Hypothalamus (tissue), 51 donors: ENCODE measurements around the gene STRIT1.
"Not testable (repeated sequence)": the region's sequence is repeated elsewhere in the genome, so short reads cannot be mapped to it uniquely, and the experiment has no call there.

Experiments used
- DNase-seq, 51 donors: peaks; one replicate each; lab custom pipeline; 2025; lab: John Stamatoyannopoulos, UW

STRIT1 gene

DNA sequence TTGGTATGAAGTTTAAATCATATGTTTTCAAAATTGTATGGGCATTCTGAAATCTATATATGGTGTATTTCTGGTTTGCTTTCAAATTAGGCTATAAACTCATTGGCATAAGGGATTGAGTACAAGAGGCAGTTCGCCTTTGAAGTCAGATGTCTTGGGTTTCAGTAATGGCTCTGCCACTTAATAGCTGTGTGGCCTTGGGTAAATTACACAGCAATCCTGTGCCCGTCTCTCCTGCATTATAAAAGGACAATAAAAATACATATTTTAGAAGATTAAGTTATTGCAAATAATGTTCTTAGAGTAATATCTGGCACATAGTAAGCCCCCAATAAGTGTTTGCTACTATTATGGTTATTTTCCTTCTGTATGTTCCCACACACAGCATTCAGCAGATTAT lies 20.4 kb upstream of the STRIT1 start:
- DNase-seq, result no peak

DNA sequence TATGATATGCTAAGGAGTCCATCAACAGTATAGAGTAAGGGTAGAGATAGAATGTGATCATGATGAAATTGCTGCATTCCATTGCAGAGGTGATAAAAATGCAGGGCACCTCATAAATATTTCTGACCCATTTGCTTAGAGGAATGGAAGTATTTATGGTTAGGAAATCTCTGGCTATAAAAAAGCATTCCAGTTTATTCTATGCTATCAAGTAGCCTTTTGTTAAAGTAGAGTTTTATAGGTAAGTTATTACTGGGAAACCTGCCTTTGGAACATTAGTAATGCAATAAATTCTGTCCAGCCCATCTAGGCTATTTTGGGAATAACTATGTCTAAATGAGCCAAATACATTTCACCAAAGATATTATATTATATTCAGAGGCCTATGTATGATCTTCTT lies 19.8 kb upstream of the STRIT1 start:
- DNase-seq, result no peak

DNA sequence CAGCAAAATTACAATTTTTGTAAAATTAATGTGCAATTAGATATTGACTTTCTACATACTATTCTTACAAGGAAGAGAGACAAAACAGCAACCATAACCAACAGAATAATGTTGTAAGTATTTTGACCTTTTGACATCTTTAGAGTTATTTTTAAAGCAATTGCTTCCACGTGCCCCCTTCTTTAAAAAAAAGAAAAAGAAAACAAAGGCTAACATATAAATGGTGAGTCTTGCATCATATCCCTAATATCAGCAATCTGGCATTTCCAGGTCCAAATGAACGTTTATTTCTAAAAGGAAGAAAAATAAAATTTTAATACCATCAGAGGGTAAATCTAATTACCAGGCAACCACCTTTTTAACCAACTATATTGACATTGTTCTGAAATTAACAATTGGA lies 19.3 kb upstream of the STRIT1 start:
- no peak for DNase-seq

DNA sequence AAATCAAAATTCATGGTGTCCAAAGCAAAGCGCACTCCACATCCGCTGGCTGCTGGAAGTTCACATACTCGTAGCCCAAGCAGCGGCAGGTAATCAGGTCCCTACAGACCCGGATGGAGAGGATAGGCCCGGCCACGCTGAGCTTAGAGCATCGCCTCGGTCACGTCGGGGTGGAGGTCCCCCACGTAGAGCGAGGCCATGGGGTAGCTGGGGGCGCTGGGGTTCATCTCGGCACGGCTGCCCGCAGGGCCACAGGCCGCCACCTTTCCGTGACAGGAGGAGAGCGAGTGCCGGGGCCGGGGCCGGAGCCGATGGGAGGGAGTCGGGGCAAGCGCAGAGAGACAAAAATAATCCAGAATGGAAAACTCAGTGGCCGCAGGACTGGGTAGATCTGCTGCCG lies 16.1 kb upstream of the STRIT1 start:
- DNase-seq, result no peak

DNA sequence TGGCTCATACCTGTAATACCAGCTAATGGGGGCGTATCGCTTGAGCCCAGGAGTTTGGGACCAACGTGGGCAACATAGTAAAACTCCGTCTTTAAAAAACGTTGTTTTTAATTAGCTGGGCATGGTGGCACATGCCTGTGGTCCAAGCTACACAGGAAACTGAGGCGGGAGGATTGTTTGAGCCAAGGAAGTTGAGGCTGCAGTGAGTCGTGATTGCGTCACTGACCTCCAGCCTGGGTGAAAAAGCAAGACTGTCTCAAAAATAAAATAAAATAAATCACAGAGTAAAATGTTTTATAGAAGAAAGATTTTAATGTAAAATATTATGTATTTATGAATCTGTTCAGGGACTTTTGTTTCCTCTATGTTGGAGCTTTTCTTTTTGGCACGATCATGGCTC lies 15.3 kb upstream of the STRIT1 start:
- DNase-seq, result no peak

DNA sequence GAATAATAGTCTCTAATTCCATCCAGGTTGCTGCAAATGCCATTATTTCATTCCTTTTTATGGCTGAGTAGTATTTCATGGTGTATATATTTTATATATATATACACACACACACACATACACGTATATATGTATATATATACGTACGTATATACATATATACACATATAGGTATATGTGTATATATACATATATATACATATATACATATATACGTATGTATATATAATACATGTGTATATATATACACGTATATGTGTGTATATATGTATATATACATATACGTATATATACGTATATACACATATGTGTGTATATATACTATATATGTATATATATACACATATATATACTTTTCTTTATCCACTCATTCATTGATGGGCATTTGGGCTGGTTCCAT lies 13.7 kb upstream of the STRIT1 start:
- DNase-seq, result no peak

DNA sequence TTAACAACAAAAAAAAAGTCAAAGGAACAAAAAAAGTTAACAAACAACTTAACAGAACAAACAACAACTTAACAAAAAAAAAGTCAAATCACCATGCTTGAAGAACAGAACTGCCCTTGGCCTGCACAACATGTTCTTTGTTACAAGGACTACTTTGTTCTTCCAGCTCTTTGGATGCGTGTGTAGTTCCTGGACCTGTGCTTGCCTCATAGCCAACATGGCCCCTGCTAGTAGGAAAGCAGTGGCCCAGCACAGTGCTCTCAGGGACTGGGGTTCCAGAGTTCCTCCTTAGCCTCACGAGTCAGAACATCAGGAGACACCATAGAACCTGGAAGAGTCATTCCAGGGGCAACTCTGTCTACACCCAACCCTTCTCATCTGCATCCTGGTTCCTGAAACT lies 10.9 kb upstream of the STRIT1 start:
- no peak for DNase-seq

DNA sequence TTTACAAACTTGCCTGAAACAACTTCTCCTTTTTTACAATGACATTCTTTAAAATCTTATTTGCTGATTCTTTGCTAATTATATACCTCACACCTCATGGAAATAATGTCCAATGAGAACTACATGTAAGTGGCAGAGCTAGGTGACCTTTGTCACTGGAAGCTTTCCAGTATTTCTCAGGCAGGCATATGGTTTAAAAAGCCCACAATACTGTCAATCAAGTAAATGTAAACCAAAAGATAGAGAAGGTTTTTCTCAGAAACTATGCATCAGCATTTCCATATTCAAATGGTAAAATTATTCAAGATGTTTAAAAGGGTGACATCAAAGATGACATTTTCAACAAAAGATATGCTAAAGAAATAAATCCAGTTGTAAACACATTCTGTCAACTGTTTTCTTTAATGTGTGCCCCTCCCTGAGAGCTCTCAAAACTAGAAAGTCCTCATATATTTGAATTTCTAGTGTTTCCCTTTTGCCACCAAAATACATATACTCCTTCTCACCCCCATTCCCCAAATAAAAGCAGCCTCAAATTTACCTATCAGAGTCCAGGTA lies 10.1 kb upstream of the STRIT1 start:
- no peak for DNase-seq

DNA sequence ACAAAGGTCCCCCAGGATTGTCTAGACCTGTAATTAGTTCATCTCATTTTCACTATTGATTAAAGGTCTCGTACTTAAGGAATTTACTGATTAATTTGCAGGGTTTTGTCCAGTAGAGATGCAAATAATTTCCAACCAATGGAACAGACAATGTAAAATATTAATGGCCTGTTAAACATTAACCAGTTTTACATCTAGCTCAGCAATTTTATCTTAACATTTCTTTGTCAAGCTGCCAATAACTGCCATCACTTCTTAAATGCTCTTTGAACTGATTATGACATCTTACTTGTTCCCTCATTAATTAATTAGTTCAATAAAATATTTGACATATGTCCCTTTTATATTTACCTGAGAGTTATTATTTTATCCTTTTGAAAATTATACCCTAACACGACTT lies 9.4 kb upstream of the STRIT1 start:
- DNase-seq, result no peak

DNA sequence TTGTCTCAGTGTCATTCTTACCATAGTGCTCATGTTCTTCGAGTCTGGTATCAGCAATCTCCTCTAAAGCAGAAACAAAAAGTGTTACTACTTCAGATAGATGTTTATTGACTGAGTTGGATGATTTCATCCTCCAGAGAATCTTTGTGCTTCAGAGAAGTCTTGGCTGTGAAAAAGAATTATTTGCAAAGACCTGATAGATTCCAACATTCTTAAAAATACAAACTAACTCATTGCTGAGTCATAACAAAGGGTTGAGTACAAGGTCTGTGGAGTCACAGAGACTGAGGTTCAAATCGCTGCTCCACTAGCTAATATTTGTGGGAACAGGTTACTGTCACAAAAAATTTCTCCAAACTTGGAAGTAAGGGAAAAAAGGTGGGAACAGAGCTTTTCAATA lies 9.0 kb upstream of the STRIT1 start:
- DNase-seq, result no peak

DNA sequence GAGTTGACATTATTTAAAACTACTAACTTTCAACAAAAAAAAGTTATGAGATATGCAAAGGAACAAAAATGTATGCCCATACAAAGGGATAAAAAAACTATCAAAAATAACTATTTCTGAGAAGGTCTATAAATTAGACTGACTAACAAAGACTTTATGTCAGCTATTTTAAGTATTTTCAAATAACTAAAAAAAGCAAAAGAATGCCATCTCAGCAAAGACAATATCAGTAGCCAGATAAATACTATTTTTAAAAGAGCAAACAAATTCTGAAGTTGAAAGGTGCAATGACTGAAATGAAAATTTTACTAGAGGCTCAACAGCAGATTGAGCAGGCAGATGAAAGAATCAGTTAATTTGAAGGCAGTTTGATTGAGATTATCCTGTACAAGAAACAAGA lies 3.6 kb upstream of the STRIT1 start:
- DNase-seq, result no peak

DNA sequence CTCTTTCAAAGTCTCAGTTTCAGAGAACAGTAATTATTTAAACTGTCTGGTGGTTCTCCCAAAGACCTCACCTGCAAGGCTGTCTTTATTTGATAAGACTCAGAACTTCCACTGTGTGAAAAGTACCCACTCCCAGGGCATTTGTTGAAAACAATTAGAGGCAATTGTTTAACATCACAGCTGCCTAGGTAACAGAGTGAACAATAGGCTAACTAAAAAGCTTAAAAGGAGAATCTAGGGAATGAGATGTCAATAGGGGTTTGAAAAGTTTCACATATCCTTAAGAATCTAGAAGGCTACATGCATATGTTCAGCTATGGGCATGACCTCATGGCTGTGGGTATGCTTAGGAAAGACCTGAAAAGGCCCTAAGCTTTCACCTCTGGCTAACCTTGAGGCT lies 2.9 kb upstream of the STRIT1 start:
- no peak for DNase-seq

DNA sequence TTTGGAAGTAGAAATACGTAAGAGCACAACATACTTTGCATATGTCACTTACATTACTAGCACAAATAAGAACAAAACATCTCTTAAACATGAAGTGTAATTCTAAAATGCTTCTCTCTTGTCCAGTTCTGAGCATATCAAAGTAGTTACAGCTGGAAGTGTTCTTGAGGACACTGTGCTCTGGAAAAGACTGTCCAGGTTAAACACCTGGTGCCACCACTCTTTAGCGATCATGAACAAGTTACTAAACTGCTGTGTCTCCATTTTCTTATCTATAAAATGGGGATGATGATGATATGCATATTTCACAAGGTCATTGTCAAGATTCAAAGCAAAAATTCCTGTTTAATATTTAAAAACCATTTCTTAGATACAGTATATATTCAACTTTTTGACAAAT lies 790 bp downstream of the STRIT1 start:
- DNase-seq, result no peak

DNA sequence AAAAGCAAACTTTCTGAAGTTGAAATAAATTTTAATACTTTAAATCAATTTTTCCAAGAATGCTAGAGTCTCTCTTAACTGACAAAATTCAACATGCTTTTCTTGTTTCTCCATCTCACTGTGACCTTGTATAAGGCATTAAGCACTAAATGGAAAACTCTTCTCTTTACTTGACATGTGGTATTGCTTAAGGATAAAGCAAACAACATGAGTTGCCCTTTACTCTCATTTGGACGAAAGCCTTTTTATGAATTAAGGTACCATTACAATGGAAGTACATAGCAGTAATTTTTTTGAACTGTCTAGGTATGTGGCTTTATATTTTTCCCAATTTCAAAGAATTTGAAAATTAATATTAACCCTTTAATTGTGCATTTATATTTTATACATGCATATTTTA lies 1.4 kb downstream of the STRIT1 start:
- no peak for DNase-seq

DNA sequence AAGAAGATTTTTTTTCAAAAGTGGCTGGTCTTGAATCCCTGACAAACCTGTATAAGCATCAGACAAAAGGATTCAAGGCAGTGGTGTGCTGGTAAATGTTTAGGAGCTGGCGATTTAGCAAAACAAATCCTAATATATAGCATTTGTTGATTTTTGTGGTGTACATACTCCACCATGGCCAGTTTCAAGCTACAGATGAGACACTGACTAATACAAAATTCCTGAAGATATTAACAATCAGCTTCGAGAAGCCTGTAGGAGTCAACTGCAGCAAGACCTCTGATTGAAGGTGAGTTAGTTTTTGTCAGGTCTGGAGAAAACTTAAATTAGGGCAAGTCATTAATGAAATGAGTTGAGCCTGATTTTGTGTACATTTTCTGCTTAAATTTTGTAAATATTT lies 6.7 kb downstream of the STRIT1 start:
- DNase-seq, result no peak

DNA sequence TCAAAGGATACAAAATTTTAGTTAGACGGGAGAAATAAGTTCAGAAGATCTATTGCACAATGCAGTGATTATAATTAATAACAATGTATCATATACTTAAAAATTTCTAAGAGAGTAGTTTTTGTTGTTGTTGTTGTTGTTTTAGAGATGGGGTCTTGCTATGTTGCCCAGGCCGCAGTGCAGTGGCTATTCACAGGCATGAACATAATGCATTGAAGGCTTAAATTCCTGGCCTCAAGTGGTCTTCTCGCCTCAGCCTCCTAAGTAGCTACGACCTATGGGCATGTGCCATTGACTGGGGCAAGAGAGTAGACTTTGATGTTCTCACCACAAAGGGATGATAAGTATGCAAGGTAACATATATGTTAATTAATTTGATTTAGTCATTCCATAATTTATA lies 7.5 kb downstream of the STRIT1 start:
- DNase-seq, result no peak

DNA sequence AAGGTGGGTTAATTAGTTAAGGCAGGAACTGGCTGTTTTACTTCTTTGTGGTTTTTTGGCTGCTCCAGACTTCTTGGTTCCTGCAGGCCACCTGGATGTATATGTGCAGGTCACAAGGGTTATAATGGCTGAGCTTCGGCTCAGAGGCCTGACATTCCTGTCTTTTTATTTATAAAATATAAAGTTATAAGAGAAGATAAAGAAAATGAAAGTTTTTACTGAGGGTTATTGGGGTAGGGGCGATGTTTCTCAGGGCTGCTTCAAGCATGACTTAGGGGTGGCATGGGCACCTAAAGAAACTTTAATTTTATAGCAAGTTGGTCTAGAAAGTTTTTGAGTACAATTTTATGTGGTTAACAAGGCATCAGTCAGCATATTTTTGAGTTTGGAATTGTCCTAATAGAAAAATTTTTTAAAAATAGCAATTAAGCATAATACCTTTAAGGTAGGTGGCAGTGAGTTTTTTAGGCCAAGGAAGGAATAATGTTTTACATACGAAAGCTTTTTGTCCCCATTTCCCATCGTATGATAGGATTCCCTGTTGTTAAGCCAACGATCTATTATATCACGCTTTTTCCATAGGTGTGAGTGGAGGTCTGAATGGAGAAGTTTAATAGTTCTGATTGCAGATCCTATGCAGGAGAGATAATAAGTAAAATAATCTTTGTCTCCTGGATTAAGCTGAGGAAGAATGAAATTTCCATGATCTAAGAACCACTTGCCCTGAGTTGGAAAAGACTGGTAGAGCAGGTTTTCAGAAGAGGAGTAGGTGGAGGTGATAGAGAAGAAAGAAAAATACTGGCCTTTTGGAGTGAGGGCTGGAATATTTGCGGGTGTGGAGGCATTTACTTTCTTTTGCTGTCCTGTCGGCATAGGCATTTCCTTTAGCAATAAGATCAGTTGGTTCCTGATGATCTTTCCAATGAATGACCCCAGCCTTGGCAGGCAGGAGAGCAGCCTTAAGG lies 10.1 kb downstream of the STRIT1 start:
- DNase-seq, result no peak

DNA sequence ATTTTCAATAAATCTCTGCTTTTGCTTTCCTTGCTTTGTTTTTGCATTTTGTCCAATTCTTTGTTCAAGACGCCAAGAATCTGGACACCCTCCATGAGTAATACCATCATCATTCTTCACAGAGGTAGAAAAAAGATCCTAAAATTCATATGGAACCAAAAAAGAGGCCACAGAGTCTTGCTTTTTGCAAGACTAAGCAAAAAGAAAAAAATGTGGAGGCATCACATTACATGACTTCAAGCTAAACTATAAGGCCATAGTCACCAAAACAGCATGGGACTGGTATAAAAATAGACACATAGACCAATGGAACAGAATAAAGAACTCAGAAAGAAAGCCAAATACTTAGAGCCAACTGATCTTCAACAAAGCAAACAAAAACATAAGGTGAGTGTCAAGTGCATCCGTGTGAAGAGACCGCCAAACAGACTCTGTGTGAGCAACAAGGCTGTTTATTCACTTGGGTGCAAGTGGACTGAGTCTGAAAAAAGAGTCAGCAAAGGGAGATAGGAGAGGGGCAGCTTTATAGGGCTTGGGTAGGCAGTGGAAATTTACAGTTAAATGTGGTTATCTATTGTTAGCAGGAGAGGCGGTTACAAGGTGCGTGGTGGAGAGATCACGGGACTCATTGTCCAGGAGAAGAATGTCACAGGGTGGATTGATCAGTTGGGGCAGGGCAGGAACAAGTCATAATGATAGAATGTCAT lies 10.9 kb downstream of the STRIT1 start:
- no peak for DNase-seq

DNA sequence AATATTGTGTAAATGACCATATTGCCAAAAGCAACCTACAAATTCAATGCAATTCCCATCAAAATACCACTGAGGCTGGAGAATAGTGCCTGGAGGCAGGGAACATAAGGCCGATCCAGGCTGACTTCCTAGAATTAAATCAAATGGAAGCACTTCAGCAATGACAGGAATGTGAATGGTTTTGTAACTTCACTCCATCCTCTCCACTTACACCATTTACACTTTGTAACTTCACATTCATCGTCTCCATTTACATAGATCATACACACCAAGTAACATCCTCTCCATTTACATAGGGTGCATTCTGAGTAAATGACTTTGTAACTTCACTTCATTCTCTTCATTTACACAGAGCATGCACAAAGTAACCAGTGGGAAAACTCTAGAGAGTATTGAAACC lies 11.6 kb downstream of the STRIT1 start:
- DNase-seq, result no peak

DNA sequence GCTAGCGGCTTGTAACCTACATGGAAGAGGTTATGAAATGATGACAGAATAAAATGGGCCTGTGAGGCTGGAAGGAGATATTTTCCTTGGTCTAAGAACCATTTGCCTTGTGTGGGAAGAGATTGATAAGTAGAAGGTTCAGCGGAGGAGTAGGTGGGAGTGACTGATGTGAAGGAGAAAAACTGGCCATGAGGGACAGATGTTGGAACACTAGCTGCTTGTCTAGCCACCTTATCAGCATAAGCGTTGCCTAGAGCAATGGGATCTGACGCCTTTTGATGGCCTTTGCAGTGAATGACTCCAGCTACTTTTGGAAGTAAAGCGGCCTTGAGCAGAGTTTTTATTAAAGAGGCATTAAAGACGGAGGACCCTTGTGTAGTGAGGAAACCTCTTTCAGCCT lies 17.4 kb downstream of the STRIT1 start:
- DNase-seq, result not testable (repeated sequence)

DNA sequence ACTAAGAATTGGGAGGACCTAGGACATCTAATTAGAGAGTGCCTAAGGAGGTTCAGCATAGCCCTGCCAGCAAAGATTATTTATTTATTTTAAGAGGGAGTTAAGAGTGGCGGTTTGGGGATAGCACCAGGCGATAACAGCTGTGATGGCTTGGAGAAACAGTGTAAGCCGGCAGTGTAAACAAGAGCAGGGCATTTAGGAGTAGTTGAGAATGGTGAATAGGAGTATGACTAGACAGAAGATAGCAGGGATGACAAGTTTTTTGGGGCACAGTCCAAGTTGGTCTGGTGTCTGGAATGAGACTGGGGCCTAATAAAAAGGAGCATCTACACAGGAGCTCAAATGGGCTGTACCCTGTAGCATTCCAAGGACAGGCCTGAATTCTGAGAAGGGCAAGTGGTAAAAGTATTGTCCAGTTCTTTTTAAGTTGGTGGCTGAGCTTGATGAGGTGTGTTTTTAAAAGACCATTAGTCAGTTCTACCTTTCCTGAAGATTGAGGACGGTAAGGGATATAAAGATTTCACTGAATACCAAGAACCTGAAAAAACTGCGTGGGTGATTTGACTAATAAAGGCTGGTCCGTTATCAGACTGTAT lies 18.2 kb downstream of the STRIT1 start:
- DNase-seq, result not testable (repeated sequence)
